ENCODE results near the gene TOMM7.
A peak's percentile ranks its signal among the peaks of the same experiment; 100 is the strongest.
"Not testable (repeated sequence)": the region's sequence is repeated elsewhere in the genome, so short reads cannot be mapped to it uniquely, and the experiment has no call there.

Gene TOMM7

DNA sequence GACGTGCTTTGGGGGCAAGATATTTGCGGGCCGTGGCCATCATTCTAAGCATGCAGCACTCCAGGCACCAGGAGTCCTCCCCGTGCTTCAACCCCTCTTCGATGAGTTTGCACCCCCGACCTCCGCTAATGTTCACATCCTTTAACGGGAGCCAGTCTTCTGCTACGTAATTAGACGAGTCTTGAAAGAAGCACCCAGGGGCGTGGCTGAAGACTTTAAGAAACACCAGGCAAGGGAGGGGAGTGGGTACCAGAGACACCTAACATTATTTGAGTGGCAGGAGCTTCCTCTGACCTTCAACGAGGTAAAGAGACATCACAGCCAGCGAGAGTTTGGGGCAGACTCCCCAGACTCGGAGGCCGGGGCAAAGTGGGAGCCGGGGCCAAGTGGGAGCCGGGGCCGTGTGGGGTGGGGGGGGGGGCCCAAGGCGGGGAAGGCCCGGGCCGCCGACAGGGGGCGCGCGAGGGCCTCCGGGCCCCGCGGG lies 31.1 kb upstream of the TOMM7 start:
- peak; percentile 59 for DNase-seq (ENCODE audit: low spot score)

DNA sequence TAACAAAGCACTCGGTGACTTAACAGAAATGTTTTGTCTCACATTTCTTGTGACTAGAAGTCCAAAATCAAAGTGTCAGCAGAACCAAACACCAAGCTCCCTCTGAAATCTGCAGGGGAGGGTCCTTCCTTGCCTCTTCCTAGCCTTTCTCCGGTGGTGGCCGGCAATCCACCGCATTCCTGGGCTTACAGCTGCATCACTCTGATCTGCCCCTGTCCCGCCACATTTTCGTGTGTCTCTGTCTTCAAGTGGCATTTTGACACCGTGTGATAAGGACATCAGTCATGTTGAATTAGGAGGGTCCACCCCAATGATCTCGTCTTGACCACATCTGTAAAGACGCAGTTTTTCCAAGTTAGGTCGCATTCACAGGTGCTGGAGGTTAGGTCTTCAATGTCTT lies 30.5 kb upstream of the TOMM7 start:
- DNase-seq (ENCODE audit: low spot score) = no peak

DNA sequence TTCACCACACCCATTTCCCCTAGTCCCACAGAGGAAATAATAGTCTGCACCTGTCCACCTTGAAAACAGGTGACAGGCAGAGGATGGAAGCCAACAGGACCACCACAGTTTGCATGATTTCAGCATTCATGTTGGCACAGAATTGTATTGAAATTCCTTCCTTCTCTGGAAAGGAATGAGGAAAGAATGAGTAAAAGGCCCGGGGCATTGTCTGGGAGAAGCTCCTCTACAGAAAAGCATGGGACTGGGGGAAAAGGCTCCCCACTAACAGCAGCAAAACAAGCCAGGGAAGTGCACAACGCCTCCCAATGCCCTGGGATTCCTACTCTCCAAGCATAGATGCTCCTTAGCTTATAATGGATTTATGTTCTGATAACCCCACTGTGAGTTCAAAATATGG lies 28.5 kb upstream of the TOMM7 start:
- no peak for DNase-seq (ENCODE audit: low spot score)

DNA sequence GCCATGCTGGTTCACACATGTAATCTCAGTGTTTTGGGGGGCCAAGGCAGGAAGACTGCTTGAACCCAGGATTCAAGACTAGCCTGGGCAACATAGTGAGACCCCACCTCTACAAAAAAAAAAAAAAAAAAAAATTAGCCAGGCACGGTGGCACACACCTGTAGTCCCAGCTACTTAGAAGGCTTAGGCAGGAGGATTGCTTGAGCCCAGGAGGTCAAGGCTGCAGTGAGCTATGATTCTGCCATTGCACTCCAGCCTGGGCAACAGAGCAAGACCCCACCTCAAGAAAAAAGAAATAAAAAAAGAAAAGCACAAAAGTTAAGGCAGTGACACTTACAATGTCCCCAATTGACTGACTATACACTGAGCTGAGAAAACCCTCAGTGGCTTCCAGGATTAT lies 27.7 kb upstream of the TOMM7 start:
- not testable (repeated sequence) for DNase-seq (ENCODE audit: low spot score)

DNA sequence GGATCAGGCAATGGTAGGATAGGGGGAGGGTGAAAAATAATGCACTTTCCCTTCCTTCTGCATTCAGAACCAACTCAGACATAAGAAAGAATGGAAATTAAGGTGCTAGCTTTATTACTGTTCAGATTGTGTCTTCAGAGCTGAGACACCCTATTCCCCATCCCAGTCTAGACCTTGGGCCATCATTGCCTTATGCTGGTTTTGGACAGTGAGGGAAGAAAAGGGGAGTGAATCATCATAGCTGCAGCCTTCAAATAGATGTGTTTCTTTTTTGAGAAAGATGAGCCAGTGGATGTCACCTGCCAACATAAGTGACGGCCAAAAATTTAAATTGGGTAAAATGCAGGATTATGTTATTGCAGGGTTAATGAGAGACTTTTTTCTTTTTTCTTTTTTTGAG lies 27.0 kb upstream of the TOMM7 start:
- DNase-seq (ENCODE audit: low spot score) = no peak

DNA sequence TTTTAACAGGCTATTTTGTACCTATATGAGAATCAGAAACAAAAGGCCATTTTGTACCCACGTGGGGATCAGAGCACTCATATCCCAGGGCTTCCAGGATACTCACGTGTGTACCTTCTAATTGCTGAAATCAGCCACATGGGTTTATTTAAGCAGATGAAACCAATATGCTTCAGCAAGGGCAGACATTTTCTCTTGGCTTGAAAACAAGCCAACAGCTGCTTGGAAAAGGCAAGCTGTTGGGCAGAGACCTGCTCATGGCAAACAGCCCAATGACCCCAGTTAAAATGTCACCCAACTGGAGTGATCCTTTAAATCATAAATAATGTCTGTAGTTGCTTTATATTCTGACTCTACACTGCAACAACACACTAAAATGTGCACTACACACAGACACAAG lies 26.5 kb upstream of the TOMM7 start:
- no peak for DNase-seq (ENCODE audit: low spot score)

DNA sequence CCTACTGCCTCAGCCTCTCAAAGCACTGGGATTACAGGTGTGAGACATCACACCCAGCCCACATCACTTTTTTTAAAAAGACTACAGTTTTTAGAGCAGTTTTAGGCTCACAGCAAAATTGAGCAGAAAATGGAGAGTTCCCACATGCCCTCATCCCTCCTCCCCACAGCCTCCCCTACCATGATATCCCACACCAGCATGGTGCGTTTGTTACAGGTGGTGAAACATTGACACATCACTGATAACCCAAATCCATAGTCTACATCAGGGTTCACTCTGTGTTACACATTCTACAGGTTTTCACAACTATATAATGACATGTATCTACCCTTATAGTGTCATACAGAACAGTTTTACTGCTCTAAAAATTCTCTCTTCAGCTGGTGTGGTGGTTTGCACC lies 24.3 kb upstream of the TOMM7 start:
- no peak for DNase-seq (ENCODE audit: low spot score)

DNA sequence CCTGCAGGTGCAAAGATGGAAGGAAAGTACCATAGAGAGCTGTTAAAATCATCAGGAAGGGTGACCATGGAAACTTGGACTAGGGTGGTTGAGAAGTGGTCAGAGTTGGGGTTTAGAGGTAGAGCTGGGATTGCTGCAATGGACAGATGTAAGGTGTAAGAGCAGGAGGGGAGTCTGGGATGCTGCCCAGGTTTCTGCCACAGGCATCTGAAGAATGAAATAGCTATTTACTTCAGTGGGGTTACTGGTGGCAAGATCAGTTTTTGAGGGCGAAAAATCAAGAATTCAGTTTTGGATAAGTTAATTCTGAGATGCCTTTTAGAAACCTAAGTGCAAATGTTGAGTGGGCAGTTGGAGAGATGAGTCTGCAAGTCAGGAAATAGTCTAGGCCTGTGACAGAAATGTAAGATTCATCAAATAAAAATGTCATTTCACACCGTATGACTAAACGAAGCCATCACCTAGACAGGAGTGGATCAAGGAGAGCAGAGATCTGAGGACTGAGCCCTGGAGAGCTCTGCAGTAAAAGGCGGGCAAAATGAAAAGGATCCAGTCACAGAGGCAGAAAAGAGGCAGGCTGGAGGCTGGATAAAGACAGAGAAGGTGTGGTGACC lies 22.7 kb upstream of the TOMM7 start:
- no peak for DNase-seq (ENCODE audit: low spot score)

DNA sequence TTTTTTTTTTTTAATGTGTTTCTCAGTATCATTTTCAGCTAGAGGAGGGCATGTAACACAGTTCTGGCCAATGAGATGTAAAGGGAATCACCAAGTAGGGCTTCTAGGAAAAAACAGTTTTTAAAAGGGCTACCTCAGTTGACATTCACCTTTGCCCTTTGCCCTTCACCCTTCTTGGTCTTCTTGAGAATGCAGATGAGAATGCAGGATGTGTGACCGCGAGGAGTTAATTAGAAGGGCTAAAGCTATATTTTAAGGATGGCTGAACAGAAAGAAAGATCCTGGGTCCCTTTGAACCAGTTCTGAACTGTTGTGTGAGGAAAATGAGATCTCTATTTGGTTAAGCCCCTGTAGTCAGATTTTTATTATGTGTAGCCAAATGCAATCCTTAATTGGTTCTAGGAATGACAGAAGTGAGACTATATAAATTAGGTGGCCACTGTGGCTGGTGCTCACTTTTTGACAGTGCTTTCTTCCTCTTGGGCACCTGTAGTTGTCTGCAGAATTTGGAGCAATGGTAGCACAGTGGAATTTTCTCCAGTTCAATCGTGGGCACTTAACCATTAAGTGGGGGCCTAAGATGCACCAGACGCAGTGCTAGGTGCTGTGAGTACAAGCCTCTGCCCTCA lies 21.1 kb upstream of the TOMM7 start:
- DNase-seq (ENCODE audit: low spot score) = no peak

DNA sequence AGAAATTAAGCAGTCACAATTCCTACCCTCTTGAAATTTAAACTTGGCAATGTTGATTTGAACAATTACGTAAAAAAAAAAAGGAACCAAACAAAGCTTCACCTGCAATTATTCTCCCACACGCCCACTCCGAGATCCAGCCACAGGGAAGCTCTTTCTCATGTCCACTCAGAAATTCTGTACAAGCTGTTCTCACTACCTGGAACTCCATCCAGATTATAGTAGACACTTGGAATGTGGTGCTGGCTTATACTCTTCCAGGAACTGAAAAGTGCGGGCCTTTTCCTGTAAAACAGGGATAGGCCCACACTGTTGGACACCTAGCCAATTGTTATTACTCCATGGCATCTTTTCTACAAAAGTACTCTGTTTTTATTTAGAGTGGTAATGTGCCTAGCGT lies 20.3 kb upstream of the TOMM7 start:
- DNase-seq (ENCODE audit: low spot score) = no peak

DNA sequence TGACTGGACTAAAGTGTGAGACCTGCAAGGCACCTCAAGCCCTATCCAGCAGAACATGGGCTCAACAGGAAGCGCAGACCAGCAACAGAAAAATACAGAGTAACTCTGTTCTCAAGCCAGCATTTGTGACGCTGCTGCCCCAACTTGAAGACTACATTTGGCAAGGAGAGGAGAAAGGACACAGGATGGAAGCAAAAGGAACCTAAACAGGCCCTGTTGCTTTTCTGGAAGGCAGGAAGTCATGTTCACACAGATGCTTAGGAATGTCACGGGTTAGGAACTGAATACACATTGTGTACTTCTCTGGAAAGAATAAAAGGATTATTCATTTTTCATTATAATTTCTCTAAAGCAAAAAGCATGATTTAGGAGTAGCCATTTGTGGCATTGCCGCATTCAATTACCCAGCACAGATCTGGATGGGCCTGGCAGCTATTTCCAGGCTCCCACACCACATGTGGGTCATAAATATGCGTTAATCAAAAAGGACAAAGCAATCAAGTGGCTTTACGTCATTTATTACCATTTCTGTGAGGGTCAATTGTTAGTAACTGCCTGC lies 19.8 kb upstream of the TOMM7 start:
- DNase-seq (ENCODE audit: low spot score) = no peak

DNA sequence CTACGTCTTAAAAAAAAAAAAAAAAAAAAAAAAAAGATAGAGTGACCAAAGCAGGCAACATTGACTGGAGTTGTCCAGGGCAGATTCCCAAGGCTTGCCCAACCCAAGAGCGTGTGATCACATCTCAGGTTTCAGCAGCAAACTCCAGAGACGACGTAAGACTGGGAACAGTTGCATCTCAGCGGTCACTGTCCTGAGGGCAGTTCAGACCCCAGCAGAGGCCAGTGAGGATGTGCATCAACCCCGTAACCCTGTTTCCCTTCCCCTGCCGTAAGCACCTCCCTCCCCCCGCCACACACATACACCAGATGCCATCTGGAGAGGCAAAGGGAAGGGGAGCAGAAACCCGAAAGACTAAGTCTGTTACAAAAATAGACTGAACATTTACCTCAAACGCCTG lies 19.3 kb upstream of the TOMM7 start:
- DNase-seq (ENCODE audit: low spot score) = no peak

DNA sequence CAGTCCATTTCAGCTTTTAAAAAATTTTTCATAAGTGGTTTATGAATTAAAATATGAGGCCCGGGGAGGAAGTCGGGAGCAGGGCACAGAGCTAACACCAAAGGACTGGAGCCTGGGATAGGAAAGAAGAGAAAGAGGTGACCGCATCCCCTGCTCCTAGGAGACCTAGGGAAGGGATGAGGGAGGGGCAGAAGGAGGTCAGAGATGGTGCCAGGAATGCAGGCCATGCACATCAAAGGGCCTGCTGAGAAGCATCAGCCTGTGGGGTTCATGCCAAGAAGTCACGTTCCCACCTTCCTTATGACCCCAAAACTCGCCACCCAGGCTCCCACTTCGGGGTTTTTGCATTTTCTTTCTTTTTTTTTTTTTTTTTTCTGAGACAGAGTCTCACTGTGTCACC lies 14.7 kb upstream of the TOMM7 start:
- DNase-seq (ENCODE audit: low spot score) = no peak

DNA sequence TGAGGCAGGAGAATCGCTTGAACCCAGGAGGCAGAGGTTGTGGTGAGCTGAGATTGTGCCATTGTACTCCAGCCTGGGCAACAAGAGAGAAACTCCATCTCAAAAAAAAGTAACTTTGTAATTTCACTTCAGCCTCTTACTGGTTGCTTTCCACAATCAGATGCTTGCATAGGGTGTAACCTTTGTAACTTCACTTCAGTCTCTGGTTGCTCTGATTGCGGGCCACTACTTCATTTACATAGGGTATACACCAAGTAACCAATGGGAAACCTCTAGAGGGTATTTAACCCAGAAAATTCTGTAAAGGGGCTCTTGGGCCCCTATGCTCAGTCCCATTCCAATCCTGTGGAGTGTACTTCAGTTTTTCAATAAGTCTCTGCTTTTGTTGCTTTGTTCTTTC lies 13.9 kb upstream of the TOMM7 start:
- DNase-seq (ENCODE audit: low spot score) = not testable (repeated sequence)

DNA sequence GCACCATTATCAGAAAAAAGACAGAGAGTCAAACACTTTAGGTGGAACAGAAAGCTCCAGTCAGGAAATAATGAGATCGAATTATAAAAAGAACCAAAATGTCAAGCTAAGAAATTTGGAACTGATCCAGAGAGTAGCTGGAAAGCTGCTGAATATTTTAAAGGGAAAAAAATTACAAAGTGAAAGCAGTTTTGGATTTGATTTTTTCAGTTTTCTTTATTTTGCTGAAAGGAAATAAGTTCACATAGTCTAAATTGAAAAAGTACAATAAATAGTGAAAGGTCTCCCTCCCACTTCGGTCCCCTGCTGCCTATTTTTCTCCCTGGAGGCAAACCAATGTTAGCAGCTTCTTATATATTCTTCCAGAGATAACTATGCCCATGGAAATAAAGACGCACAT lies 11.3 kb upstream of the TOMM7 start:
- no peak for DNase-seq (ENCODE audit: low spot score)

DNA sequence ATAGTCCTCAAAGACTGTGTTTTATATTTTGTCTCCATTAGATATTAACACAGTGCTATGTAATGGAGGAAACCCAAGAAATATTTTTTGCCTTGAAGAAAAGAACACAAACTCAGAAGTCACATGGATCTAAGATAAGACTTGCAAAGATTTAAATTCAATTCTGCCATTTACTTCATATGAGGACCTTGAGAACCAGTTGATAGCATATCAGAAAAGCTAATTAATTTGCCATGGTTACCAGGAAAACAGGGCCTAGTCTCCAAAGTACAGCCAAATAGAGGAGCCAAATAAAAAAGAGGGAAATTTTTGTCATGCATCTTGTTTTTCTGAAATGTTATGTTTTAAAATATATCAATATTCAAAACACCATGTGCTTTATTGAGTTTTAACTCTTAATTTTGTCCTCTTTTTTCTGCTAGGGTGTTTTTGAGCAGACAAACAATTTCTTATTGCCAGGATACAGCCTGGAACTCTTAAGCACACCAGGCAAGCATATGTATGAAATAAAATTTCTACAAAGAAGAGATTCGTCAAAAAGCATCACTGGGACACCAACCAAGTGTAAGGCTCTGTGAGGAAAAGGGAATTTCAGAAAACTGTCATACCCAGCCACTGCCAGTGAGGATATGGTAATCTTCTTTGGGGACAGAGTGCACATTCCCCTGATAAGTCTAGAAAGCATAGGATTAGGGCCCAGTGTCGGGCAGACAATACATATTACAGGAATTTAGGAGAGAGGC lies 10.6 kb upstream of the TOMM7 start:
- no peak for DNase-seq (ENCODE audit: low spot score)

DNA sequence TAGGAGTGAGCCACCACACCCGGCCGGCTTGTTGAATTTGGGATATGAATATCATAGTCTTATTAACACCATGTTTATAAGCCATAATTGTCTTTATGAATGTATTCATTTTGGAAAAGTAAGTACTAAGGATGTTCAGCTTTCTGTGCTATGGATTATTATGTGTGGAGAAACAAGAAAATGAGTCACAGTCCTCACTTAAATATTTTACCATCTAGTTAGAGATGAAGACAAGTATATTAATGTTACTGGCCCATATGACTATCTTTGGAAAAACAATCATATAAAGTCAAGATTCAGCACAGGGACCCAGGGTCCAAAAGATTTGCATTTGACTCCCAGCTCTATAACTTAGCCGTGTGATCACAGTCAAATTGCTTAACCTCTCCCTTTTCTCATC lies 9.8 kb upstream of the TOMM7 start:
- no peak for DNase-seq (ENCODE audit: low spot score)

DNA sequence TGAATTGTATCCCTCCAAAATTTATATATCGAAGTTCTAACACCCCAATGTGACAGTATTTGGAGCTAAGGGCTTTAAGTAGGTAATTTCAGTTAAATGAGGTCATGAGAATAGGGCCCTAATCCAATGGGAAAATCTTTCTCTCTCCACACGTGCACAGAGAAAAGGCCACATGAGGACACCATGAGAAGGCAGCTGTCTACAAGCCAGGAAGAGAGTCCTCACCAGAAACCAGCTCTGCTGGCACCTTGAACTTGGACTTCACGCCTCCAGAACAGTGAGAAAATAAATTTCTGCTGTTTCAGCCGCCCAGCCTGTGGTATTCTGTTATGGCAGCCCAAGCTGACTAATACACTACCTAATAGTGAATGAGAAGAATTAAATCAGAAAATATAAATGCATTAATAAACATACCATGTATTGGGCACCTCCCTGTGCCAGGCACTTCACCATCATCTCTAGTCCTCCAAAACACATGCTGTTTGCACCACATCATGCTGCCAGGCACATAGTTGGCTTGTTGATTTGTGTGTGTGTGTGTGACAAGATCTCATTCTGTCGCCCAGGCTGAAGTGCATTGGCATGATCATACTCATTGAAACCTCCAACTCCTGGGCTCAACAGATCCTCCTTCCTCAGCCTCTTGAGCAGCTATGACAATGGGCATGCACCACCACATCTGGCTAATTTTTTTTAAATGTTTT lies 9.1 kb upstream of the TOMM7 start:
- DNase-seq (ENCODE audit: low spot score) = no peak

DNA sequence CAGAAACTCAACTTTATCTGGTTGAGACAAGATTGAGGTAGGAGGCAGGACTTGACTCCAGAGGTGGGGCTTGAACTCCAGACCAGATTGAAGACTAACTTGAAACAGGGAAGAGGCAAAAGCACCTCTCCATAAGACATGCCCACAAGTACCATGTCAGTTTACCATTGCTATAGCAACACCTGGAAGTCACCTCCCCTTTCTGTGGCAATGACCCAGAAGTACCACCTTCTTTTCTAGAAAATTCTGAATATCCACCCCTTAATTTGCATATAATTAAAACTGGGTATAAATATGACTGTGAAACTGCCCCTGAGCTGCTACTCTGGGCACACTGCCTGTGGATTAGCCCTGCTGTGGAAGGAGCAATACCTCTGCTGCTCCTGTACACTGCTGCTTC lies 4.9 kb upstream of the TOMM7 start:
- no peak for DNase-seq (ENCODE audit: low spot score)

DNA sequence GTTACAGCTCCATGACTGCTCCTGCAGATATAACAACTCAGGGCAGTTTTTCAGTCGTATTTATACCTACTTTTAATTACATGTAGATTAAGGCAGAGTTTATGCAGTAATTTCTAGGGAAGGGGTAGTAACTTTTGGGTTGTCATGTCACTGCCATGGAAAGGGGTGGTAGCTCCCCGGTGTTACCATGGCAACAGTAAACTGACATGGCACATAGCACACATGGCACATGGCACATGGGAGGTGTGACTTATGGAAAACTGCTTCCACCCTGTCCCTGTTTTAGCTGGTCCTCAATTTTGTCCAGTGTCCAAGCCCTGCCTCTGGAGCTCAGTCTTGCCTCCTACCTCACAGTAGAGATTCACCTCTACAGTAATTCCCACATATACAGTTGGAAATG lies 3.9 kb upstream of the TOMM7 start:
- DNase-seq (ENCODE audit: low spot score) = no peak

DNA sequence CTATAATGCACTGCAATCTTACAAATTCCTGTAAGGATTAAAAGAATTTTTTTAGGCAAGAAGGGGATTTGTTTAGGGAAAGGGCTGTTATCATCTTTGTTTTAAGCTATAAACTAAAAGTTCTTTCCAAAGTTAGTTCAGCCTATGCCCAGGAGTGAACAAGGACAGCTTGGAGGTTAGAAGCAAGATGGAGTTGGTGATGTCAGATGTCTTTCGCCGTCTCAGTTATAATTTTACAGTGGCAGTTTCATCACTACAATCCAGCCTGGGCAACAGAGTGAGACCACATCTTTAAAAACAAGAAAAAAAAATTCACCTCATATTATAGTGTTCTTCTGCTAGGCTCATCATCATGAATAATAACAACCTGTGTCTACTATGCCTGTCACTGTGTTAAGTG lies 2.1 kb upstream of the TOMM7 start:
- no peak for DNase-seq (ENCODE audit: low spot score)

DNA sequence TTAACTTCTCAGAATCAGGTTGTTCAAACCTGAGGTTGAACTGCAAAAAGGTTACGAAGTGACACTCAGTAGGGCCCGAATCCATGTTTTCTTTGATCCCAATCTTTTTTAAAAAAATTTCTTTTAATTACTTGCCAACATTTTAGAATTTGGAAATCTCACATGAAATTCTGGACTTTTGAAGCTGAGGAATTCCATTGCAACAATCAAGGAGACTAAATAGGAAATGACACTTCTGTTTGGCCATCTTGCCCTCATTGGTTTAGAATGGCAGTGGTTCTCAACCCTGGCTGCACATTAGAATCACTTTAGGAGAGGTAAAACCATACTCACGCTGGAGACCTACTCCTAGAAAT lies 471 bp upstream of the TOMM7 start:
- DNase-seq (ENCODE audit: low spot score) = no peak

All from CD4-positive, alpha-beta T cell treated with Interleukin-15 for 4 hours (primary cell).